Stomach (tissue), 4 donors: ENCODE results near the gene HP.

Experiments used
- POLR2A ChIP-seq, 4 donors: fragments of 450-650 bp; IDR thresholded peaks; one replicate each; pipeline ENCODE4 v1.6.1; 2016; ENCODE audit warnings: antibody characterized with exemption in 4 of 4, control low read depth in 2 of 4, mild to moderate bottlenecking in 1 of 4, moderate library complexity in 1 of 4
- POLR2AphosphoS5 ChIP-seq, 3 donors: sonication (generic); formaldehyde crosslinking; IDR thresholded peaks; one replicate each; pipeline ENCODE4 v1.6.1; 2016; ENCODE audit warnings: antibody characterized with exemption in 3 of 3
- TF ChIP-seq, protein P1 (sequence below), 7 experiments: fragments of 450-650 bp in 4 of 7; fragments of 200-600 bp in 3 of 7; sonication (generic) in 3 of 7; IDR thresholded peaks; one replicate each; pipeline ENCODE4 v1.5.1; 2016 to 2019; ENCODE audit warnings: antibody characterized with exemption in 7 of 7, control low read depth in 2 of 7, mild to moderate bottlenecking in 1 of 7

- TF ChIP-seq, protein P1, sequence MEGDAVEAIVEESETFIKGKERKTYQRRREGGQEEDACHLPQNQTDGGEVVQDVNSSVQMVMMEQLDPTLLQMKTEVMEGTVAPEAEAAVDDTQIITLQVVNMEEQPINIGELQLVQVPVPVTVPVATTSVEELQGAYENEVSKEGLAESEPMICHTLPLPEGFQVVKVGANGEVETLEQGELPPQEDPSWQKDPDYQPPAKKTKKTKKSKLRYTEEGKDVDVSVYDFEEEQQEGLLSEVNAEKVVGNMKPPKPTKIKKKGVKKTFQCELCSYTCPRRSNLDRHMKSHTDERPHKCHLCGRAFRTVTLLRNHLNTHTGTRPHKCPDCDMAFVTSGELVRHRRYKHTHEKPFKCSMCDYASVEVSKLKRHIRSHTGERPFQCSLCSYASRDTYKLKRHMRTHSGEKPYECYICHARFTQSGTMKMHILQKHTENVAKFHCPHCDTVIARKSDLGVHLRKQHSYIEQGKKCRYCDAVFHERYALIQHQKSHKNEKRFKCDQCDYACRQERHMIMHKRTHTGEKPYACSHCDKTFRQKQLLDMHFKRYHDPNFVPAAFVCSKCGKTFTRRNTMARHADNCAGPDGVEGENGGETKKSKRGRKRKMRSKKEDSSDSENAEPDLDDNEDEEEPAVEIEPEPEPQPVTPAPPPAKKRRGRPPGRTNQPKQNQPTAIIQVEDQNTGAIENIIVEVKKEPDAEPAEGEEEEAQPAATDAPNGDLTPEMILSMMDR (IDR thresholded peaks at IDR 0.05) = no peak
- no peak for TF ChIP-seq POLR2A (IDR thresholded peaks at IDR 0.05)
- no peak for TF ChIP-seq POLR2AphosphoS5 (IDR thresholded peaks at IDR 0.05)
Observed at GRCh38 chr16:72044296-72044695, 10.0 kb upstream of the HP start.
